Liver (tissue), 3 donors: ENCODE data around the gene SASH1.

Experiments used
- CTCF ChIP-seq: fragments of 150-350 bp; IDR thresholded peaks from 2 replicates; pipeline ENCODE4 v1.5.1; 2017; ENCODE audit warnings: improper control_type of control experiment, low read depth, low read length; ENCODE audit not compliant: missing input control
- EGR1 ChIP-seq, 2 donors: IDR thresholded peaks; 2 replicates each; pipeline ENCODE4 v1.6.1; 2016 to 2018; ENCODE audit warnings: antibody characterized with exemption in 2 of 2, low read depth in 2 of 2
- GABPA ChIP-seq, 2 donors: IDR thresholded peaks in 1 of 2; conservative IDR thresholded peaks in 1 of 2; 2 replicates each; pipeline ENCODE4 v1.6.1; 2016; ENCODE audit warnings: antibody characterized with exemption in 2 of 2, mild to moderate bottlenecking in 1 of 2, moderate library complexity in 1 of 2
- HNF4A ChIP-seq, 2 donors: conservative IDR thresholded peaks; 2 replicates each; pipeline ENCODE4 v1.6.1; 2016; ENCODE audit warnings: antibody characterized with exemption in 2 of 2, mild to moderate bottlenecking in 2 of 2
- JUND ChIP-seq, 2 donors: IDR thresholded peaks; 2 replicates each; pipeline ENCODE4 v1.6.1; 2016; ENCODE audit warnings: antibody characterized with exemption in 2 of 2
- RAD21 ChIP-seq, 2 donors: IDR thresholded peaks; 2 replicates each; pipeline ENCODE4 v1.6.1; 2016; ENCODE audit warnings: antibody characterized with exemption in 2 of 2, mild to moderate bottlenecking in 2 of 2
- REST ChIP-seq: IDR thresholded peaks from 2 replicates; pipeline ENCODE4 v1.6.1; 2016; ENCODE audit warnings: antibody characterized with exemption, mild to moderate bottlenecking
- YY1 ChIP-seq: IDR thresholded peaks from 2 replicates; pipeline ENCODE4 v1.6.1; 2016; ENCODE audit warnings: antibody characterized with exemption, mild to moderate bottlenecking
- donor health status: healthy.
- donor health status: healthy.

- TF ChIP-seq REST, result no peak
- TF ChIP-seq EGR1 (IDR thresholded peaks at IDR 0.05; ENCODE audit: low read depth in 2 of 2), result no peak
- no peak for TF ChIP-seq CTCF
- TF ChIP-seq GABPA (IDR thresholded peaks at IDR 0.05 in 1 of 2, conservative IDR thresholded peaks at IDR 0.05 in 1 of 2), result no peak
- TF ChIP-seq YY1, result no peak
- TF ChIP-seq RAD21 (IDR thresholded peaks at IDR 0.05), result no peak
- no peak for TF ChIP-seq HNF4A (conservative IDR thresholded peaks at IDR 0.05)
- no peak for TF ChIP-seq JUND (IDR thresholded peaks at IDR 0.05)
Observed at GRCh38 chr6:148516217-148516616, 173.6 kb downstream of the SASH1 start.
